HG03025 (cell line): ENCODE results near the gene SLC44A5.
"Not testable (repeated sequence)": the region's sequence is repeated elsewhere in the genome, so short reads cannot be mapped to it uniquely, and the experiment has no call there.

ENCODE experiments used
- ATAC-seq: cut with Tn5 transposase; IDR thresholded peaks from one replicate; pipeline ENCODE4 v1.9.1; 2021; ENCODE audit warnings: mild to moderate bottlenecking, moderate library complexity; ENCODE audit not compliant: unreplicated experiment, low FRiP score

Gene SLC44A5

DNA sequence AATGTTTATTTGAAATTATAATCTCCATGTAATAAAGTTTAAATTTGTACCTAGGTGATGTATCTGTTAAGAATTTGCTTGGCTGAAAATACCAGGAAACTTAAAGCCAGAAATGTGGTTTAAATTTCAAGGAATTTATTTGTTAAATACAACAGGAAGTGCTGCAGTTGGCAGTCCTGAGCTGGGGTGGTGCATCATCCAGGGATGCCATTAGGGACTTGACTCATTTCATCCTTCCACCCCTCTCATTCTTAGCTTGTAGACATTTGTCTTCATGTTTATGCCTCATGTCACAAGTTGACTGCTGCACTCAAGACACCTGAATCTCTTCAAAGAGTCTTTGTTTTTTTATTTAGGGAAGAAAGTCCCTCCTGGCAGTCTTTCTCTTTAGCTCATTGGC lies 300.8 kb downstream of the SLC44A5 start:
- no peak for ATAC-seq

DNA sequence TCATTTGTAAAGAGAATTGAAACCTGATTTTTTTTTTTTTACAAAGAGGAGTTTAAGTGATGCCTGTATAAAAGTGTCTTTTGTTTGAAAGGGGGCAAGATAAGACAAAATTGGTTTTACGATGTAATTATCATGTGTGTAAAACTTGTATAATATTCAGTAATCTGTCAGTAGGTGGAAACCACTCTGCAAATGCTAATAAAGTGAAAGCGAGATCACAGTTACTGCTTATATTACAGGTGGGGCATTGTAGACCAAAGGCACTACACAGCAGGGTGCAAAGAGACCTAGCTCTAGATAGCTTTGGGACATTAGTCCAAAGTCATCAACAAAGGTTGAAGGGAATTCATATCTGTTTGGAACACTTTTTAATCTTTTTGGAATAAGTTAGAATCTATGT lies 302.5 kb downstream of the SLC44A5 start:
- no peak for ATAC-seq

DNA sequence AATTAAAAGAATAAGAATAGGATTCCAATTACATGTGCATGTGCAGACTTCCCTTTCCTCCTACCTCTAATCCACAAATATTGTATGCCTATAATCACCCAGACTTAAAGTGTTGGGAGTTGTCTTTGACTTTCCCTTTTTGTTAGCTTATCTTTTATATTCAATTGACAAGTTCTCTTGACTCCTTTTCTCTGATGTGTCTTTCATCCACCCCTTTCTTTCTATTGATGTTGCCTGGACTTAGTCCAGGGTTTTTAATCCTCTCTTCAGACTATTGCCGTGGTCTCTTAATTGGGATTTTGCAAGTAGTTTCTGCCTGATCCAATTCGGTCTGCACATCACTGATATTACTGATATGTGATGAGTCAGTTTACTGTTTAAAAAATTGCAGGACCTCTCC lies 305.9 kb downstream of the SLC44A5 start:
- no peak for ATAC-seq

DNA sequence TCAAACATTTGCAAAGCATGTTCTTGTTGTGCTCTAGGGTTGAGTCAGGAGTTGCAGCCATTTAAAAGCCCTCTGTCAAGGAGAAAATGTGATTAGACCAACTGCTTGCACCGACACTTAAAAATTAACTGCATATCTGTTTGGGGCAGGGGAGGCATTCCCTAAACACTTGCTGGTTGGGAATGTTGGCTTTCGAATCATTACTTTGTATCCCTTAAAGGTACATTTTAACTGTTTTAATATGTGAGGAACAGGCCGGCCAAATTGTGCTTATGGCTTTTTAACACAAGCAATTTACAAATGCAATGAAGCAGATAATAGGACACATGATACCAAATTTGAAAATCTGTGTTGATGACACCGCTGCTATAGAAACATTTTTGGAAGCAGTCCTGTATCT lies 317.6 kb downstream of the SLC44A5 start:
- no peak for ATAC-seq

DNA sequence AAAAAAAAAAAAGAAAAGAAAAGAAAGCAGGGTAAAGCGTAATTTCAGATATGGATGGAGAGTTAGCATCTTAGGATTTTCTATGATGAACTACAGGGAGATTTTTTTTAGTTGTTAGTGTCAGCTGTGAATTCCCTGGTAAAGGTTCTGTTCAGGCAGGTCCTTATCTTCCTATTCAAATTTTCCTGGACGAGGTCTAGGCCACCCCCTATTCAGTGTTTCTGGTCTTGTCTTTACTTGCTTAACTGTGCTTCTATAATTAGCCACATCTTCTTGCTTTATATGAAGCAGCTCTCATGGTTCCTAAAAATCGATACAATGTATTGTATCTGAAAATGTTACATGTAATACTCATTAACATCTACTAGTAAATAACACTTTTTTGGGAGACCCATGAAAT lies 318.9 kb downstream of the SLC44A5 start:
- ATAC-seq = no peak

DNA sequence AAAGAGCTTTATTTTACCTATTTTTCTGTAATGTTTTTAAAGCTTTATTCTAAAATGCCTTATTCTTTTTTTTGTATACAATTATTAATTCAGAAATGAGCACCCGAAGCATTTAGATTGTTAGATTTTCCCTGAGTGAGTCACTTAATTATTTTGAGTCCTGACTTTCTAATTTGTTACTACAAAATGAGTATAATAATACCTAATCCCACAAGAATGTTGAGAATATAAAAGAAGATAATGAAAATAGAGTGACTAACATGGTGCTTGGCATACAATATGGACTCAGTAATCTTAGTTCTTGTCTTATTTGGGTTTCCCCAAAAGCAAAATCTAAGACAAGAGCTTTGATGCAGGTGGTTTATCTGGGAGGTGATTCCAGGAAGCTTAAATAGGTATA lies 334.5 kb downstream of the SLC44A5 start:
- ATAC-seq = no peak

DNA sequence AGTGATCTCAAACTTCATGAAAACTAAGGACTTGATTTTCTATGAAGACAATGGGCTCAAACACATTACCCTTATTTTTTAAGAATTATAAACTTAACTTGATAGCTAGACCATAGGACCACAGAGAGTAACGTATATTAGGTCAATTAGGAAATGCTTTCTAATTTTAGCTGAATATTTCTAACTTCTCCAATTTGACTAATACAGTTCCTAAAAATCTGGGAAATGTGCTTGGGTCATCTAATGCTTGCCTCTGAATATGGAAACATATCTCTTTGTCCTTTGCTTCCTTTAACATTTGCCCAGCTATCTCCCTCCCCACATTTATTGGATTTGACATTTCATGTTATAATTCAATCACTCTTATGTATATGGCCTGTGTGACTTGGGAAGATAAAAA lies 335.3 kb downstream of the SLC44A5 start:
- no peak for ATAC-seq

DNA sequence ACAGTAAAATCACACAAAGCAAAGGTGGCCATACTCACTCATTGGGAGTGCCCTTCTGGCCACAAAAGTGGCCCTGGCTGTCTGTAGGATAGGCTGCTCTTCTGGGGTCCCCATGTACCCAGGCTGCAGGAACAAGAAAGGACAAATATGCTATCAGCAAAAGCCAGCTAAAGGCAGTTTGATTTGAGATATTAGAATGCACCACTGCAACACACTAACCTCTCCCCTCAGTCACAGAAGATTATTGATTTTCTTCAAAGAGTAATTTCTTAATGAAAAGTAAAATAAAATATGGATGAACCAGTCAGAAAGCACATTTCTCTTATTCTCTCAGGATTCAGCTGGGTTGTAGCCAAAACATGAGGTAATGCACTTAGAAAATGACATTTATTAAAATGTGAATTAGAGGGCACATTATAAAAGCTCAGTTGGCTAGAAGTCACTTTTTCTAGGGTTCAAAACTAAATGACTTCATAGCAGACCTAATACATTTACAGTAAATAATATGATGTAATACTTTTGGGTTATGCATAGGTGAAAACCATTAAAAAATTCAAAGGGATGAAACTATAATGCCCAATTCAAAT lies 335.9 kb downstream of the SLC44A5 start:
- no peak for ATAC-seq

DNA sequence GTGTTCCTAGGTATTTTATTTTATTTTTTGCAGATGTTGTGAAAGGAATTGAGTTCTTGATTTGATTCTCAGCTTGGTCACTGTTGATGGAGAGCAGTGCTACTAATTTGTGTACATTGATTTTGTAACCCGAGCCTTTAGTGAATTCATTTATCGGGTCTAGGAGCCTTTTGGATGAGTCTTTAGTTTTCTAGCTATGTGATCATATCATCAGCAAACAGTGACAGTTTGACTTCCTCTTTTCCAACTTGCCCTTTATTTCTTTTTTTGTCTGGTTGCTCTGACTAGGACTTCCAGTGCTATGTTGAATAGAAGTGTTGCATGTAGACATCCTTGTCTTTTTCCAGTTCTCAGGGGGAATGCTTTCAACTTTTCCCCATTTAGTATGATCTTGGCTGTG lies 337.8 kb downstream of the SLC44A5 start:
- ATAC-seq = no peak

DNA sequence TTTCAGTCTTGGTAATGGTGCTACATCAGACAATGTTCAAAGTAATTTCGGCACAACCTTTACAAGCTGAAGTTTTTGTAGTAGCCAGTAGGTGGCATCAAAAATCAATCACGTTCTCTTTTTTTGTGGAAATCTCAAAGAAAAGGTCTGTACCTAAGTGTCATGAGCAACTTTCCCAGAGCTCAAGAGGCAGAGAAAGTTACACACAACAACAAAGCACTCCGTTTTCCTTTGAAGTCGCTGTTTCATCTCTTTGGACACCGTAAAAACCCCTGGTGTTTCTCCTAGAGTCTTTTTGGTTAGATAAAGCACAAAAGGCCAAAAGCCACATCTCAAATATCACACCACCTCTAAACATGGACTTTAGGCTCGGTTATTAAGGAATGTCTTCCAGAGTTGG lies 345.1 kb downstream of the SLC44A5 start:
- ATAC-seq = peak; percentile 68

DNA sequence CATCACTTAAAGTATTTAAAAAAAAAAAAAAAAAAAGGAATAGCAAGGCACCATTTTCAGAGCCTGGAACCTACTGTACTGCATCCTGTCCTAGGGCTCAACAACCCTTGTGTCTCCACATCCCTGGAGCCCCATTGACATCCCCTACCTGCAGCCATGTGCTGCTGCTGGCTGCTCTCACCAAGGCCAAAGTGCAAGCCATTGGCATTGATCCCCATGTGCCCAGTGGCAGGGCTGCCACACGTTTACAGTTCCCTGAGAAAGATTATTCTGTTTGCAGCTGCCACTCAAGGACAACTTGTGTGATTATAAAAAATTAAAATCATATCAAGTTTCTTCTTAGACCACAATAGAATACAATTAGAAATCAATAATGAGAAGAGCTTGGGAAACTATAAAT lies 346.8 kb downstream of the SLC44A5 start:
- no peak for ATAC-seq

DNA sequence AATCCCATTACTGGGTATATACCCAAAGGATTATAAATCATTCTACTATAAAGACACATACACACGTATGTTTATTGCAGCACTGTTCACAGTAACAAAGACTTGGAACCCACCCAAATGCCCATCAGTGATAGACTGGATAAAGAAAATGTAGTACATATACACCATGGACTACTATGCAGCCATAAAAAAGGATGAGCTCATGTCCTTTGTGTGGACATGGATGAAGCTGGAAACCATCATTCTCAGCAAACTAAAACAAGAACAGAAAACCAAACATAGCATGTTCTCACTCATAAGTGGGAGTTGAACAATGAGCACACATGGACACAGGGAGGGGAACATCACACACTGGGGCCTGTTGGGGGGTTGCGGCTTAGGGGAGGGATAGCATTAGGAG lies 347.3 kb downstream of the SLC44A5 start:
- not testable (repeated sequence) for ATAC-seq

DNA sequence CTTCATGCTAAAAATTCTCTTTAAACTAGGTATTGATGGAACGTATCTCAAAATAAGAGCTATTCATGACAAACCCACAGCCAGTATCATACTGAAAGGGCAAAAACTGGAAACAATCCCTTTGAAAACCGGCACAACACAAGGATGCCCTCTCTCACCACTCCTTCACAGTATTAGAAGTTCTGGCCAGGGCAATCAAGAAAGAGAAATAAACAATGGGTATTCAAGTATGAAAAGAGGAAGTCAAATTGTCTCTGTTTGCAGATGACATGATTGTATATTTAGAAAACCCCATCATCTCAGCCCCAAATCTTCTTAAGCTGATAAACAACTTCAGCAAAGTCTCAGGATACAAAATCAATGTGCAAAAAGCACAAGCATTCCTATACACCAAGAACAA lies 349.0 kb downstream of the SLC44A5 start:
- ATAC-seq = not testable (repeated sequence)

DNA sequence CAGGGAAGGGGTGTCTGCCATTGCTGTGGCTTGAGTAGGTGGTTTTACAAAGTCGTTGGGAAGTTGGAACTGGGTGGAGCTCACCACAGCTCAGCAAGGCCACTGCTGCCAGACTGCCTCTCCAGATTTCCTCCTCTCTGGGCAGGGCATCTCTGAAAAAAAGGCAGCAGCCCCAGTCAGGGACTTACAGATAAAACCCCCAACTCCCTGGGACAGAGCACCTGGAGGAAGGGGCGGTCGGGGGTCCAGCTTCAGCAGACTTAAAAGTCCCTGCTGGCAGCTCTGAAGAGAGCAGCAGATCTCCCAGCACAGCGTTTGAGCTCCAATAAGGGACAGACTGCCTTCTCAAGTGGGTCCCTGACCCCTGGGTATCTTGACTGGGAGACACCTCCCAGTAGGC lies 352.6 kb downstream of the SLC44A5 start:
- no peak for ATAC-seq

DNA sequence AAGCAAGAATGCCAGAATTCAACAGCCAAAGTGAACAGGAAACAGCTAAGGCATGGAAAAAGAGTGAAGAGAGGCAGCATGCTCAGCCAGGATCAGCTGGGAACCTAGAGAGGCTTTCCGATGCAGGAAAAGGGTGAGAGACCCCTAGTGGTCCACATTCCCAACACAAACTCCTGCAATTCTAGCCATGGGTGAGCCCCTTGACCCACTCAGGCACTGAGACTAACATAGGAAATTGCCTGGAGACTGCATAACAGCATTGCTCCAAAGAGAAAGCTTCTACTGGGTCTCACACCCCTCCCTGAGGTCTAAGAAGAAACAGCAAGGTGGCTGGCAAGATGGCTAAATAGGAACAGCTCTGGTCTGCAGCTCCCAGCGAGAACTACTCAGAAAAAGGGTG lies 353.5 kb downstream of the SLC44A5 start:
- no peak for ATAC-seq

DNA sequence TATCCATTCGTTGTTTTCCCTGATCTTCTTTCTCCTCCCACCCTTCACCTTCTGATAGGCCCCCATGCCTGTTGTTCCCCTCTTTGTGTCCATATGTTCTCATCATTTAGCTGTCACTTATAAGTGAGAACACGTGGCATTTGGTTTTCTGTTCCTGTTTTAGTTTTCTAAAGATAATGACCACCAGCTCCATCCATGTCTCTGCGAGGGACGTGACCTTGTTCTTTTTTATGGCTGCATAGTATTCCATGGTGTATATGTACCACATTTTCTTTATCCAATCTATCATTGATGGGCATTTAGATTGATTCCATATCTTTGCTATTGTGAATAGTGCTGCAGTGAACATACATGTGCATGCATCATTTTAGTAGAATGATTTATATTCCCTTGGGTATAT lies 360.8 kb downstream of the SLC44A5 start:
- not testable (repeated sequence) for ATAC-seq

DNA sequence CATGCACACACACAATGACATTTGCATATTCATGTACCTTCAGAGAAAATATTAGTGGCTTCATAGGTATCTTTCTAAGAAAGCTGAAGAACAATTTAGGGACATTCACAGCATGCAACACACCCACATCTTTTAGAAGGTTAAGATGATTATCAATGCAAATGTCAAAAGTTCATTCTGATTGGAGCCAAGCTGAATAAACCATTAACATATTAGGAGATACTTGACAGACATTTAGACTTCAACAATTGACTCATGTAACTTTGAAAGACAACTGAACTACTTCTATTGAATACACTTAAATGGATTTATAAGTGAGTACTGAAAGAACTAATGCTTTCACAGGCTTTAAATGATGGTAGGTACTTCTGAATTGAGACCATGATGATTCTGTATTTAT lies 365.7 kb downstream of the SLC44A5 start:
- no peak for ATAC-seq

DNA sequence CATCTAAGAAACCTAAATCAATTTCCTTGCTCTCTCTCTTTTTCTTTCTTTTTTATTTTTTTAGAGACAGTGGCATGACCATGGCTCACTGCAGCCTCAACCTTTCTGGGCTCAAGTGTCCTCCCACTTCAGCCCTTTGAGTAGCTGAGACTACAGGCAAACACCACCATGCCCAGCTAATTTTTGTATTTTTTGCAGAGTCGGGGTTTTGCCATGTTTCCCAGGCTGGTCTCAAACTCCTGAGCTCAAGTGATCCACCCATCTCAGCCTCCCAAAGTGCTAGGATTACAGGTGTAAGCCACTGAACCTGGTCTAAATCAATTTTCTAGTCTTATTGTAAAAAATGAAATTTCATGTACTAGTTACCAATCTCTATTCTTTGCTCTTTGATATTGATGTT lies 367.8 kb downstream of the SLC44A5 start:
- no peak for ATAC-seq

DNA sequence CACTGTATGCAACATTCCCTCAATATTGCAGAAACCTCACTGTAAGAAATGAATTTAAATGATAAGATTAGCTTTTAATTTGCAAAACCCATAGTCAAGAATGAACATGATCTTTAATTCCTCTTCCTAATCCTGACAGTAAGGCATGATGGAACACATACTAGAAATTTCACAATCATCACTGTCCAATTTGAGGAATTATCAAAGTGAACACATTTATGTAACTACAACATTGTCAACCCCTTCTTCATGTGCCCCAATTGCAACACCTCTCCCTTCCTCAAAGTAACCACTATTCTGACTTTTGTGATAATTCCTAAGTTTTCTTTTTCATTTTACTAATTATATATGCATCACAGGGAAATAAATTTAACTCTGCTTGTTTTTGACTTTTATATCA lies 373.6 kb downstream of the SLC44A5 start:
- no peak for ATAC-seq

DNA sequence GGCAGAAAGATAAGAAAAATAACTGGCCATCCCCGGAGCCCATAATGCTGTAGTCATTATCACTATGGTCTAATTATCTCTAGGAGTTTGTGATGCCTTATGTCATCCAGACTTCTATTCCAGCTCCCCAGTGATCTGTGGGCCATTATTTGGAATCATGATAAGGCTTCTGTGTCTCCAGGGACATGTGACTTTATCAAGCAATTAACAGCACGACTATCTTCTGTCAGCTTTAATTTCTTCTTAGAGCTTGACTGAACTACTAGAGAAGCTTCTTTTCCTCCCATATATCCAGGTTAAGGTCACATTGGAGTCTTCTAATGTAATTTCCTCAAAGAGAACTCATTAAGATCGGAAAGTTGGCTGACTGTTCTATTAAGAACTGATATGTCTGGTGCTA lies 376.4 kb downstream of the SLC44A5 start:
- no peak for ATAC-seq

DNA sequence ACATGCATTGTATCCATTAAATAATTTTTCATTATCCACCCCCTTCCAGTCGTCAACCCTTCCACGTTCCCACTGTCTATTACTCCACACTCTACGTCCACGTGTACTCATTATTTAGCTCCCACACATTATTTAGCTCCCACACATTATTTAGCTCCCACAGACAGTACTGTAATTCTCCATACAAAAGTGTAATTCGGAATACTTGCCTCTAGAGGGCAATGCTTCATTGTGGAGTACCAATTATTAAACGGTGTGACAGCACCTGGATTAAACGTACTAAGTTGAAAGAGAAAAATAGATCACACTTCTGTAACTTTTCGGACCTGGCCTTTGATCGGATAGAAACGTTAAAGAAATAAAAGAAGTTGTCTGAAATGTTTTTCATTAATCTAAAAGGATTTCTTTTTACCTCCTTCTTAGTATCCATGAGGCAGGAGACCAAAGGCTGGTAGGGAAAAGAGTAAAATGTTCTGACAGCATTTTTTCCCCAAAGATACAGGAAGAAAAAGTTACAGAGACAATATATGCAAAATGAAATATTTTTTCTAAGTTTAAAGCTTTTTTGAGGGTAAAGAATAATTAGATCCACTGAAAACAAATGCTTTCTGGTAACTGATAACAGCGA lies 377.5 kb downstream of the SLC44A5 start:
- ATAC-seq = peak; percentile 84

DNA sequence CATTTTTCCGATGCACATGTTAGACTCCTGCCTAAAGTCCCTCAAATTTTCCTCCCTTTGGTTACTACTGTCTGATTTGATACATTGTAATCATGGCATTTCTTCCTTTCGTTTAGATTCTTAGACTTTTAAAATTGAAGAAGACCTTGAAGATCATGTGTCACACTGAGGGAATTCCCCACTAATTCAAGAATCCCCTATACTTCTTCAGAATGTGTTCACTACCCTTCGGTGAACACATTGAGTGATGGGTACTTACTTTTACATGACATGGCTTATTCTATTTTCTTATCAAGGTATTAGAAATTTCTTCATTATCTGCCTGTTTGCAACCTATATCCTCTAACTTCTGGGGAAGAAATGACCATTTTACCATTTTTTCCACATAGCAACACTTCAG lies 390.8 kb downstream of the SLC44A5 start:
- no peak for ATAC-seq

DNA sequence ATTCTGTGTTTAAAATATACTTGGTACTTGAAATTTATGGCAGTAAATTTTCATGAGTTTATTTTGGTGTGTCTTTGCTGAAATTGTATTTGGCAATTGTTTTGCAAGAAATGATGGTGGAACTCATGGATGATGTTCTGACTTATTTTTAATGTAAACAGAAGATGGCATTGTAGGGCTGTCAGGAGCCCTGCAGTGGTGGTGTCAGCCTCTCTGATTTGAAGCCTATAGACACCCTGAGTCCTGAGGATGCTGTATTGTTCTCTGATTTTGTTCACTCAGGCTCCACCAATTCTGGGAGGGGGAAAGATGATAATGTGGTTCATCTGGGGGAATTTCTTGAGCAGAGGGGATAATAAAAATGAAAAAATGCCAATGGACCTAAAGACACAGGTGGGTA lies 396.9 kb downstream of the SLC44A5 start:
- no peak for ATAC-seq
